ENCODE results near the gene LAMB1.
"Not testable (repeated sequence)": the region's sequence is repeated elsewhere in the genome, so short reads cannot be mapped to it uniquely, and the experiment has no call there.

The LAMB1 gene

DNA sequence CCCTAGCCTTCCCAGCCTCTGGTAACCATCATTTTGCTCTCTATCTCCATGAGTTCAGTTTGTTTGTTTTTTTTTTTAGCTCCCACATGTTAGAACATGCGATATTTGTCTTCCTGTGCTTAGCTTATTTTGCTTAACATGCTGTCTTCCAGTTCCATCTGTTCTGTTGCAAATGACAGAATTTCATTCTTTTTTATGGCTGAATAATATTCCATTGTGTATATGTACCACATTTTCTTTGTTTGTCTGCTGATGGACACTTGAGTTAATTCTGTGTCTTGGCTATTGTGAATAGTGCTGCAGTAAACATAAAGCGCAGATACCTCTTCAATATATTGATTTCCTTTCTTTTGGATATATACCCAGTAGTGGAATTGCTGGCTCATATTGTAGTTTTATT is 91.0 kb downstream of the LAMB1 start:
- TF ChIP-seq POLR2AphosphoS5 (IDR thresholded peaks at IDR 0.05; ENCODE audit: borderline replicate concordance, low read depth, low read length) (no peak), FOXP2 (optimal IDR thresholded peaks at IDR 0.05; ENCODE audit: control extremely low read depth, extremely low read length, insufficient read depth) (no peak), EZH2 (IDR thresholded peaks at IDR 0.05) (no peak)

DNA sequence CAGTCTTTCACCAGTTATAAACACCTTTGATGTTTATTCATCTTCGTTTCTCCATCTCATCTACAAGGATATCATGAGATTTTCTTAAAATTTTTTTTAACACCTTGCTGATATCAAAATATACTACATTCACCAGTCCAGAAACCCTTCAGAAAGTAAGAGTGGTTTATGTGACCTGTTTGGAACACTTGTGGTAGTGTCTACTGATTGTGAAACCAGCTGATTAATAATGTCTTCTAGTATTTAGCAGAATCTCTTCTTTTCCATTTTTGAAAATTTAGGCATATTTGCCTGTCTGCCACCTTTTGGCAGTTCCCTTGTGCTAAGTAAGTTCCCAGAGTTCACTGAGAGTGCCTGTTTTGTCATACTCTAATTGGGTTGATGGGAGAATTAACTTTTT is 93.5 kb downstream of the LAMB1 start:
- no peak overlapping the region for H3K9ac ChIP-seq (ENCODE audit: insufficient read length)
- H3K9me3 ChIP-seq (ENCODE audit: low read depth, low read length): no peaks in the 10 kb centered on the region
- TF ChIP-seq POLR2AphosphoS5 (IDR thresholded peaks at IDR 0.05; ENCODE audit: borderline replicate concordance, low read depth, low read length): no peak
- TF ChIP-seq FOXP2 (optimal IDR thresholded peaks at IDR 0.05; ENCODE audit: control extremely low read depth, extremely low read length, insufficient read depth): no peak
- no peak for TF ChIP-seq EZH2 (IDR thresholded peaks at IDR 0.05)
- no peak for DNase-seq (ENCODE audit: low read depth, low spot score)
- H3K36me3 ChIP-seq (ENCODE audit: insufficient read depth, low read length): peaks cover 97% of the 10 kb centered on the region
- no peak overlapping the region for H3K27ac ChIP-seq
- H3K4me3 ChIP-seq: no peak overlapping the region

More for the DNA sequence above, 91.0 kb downstream of the LAMB1 start:
- Histone ChIP-seq H3K36me3 (ENCODE audit: insufficient read depth, low read length) (peaks cover 93% of the 10 kb centered on the region), H3K9me3 (ENCODE audit: low read depth, low read length) (no peaks in the 10 kb centered on the region), H3K4me3 (no peak overlapping the region), H3K9ac (ENCODE audit: insufficient read length) (no peak overlapping the region), H3K27ac (no peak overlapping the region)
- DNase-seq (ENCODE audit: low read depth, low spot score): no peak

DNA sequence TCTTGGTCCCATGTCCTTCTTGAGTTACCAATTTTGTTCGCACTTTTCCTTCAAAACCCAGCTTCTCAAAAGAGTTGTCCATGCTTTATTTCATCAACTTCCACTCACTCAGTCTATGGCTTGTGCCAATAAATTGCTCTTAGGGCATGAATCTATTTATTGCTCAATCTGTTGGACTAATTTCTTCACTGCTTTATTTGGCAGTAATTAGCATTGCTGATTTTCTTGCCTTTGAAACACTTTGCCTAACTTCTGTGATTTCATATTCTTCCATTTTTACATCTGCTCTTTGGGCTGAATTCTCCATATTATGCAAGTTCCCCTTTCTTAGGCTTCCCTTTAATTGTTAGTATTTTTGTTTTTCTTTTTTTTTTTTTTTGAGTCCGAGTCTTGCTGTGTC is 95.2 kb downstream of the LAMB1 start:
- no peak for DNase-seq (ENCODE audit: low read depth, low spot score)

DNA sequence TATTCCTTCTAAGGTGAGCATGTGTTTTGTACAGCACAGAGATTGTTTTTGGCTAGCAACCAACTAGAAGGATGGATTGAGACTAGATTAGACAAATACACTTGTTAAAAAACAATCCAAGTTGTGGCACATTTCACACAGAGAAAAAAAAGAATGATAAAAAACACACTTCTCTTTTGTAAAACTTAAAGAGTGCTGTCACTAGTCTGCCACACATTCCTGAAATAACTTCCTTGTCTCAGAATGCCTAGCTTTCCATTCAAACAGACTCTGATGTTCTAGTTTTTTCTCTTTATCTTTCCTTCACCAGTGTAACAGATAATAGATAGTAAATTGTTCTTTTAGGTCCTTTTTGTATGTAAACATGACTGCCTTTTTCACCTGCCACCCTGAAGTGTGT is 100.6 kb downstream of the LAMB1 start:
- no peak for DNase-seq (ENCODE audit: low read depth, low spot score)
- no peak overlapping the region for H3K4me3 ChIP-seq
- no peaks in the 10 kb centered on the region for H3K9me3 ChIP-seq (ENCODE audit: low read depth, low read length)
- H3K36me3 ChIP-seq (ENCODE audit: insufficient read depth, low read length): peaks cover 75% of the 10 kb centered on the region
- H3K27ac ChIP-seq: no peak overlapping the region
- no peak overlapping the region for H3K9ac ChIP-seq (ENCODE audit: insufficient read length)
- no peak for TF ChIP-seq FOXP2 (optimal IDR thresholded peaks at IDR 0.05; ENCODE audit: control extremely low read depth, extremely low read length, insufficient read depth)
- TF ChIP-seq EZH2 (IDR thresholded peaks at IDR 0.05): no peak
- no peak for TF ChIP-seq POLR2AphosphoS5 (IDR thresholded peaks at IDR 0.05; ENCODE audit: borderline replicate concordance, low read depth, low read length)

More for the DNA sequence above, 95.2 kb downstream of the LAMB1 start:
- no peak overlapping the region for H3K27ac ChIP-seq
- H3K4me3 ChIP-seq: no peak overlapping the region
- TF ChIP-seq FOXP2 (optimal IDR thresholded peaks at IDR 0.05; ENCODE audit: control extremely low read depth, extremely low read length, insufficient read depth): no peak
- TF ChIP-seq POLR2AphosphoS5 (IDR thresholded peaks at IDR 0.05; ENCODE audit: borderline replicate concordance, low read depth, low read length): no peak
- TF ChIP-seq EZH2 (IDR thresholded peaks at IDR 0.05): no peak
- peaks cover 98% of the 10 kb centered on the region for H3K36me3 ChIP-seq (ENCODE audit: insufficient read depth, low read length)
- no peaks in the 10 kb centered on the region for H3K9me3 ChIP-seq (ENCODE audit: low read depth, low read length)
- no peak overlapping the region for H3K9ac ChIP-seq (ENCODE audit: insufficient read length)

DNA sequence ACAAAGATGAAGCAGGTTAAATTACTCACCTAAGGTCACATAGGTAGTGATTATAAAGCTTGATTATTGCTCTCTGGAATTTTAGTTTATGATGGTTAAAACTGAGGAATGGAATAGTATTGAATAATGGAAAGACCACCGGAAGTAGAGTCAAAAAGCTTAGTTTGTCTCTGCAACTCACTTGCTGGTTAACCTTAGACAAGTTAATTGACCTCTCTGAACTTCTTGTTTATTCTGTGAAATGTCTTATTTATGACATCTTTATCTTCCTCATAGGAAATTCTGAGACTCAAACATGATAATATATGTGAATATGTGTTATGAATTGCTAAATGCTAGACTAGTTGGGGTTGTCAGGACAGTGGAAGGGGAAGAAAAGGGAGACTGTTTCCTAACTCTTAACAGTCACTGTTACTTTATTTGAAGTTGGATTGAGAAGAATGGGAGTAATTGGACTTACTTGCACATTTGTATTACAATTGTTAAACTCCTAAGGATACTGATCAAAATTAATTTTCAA is 102.4 kb downstream of the LAMB1 start:
- DNase-seq (ENCODE audit: low read depth, low spot score): no peak
- TF ChIP-seq POLR2AphosphoS5 (IDR thresholded peaks at IDR 0.05; ENCODE audit: borderline replicate concordance, low read depth, low read length): no peak
- TF ChIP-seq EZH2 (IDR thresholded peaks at IDR 0.05): no peak
- no peak for TF ChIP-seq FOXP2 (optimal IDR thresholded peaks at IDR 0.05; ENCODE audit: control extremely low read depth, extremely low read length, insufficient read depth)
- Histone ChIP-seq H3K4me3 (no peak overlapping the region), H3K9me3 (ENCODE audit: low read depth, low read length) (no peaks in the 10 kb centered on the region), H3K27ac (no peak overlapping the region), H3K36me3 (ENCODE audit: insufficient read depth, low read length) (peaks cover 72% of the 10 kb centered on the region), H3K9ac (ENCODE audit: insufficient read length) (no peak overlapping the region)

DNA sequence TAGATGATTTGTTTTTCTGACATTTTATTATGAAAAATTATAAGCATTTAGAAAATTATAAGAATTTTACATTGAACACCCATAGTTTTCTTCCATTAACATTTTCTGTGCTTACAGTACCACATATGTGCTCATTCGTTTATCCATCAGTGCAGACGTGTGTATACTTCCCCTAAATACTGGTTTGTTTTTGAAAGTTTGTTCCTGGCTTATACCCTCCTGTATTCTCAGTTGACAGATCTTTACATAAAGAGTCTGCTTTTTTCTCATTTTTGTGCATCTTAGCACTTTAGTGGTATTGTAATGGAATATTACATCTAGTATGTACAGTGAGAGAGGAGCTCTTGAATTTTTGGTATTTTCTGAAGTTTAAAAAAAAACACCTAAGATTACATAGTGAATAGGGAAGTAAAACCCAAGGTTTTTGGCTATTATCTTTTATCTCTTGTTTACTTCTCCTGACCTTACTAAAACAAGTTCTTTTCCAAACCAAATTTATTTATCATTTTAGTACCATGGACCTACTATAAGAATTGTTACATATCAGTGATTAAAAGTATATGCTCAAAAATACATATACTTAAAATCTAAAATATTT is 103.9 kb downstream of the LAMB1 start:
- H3K27ac ChIP-seq: no peak overlapping the region
- no peak overlapping the region for H3K4me3 ChIP-seq
- peaks cover 72% of the 10 kb centered on the region for H3K36me3 ChIP-seq (ENCODE audit: insufficient read depth, low read length)
- TF ChIP-seq POLR2AphosphoS5 (IDR thresholded peaks at IDR 0.05; ENCODE audit: borderline replicate concordance, low read depth, low read length) (no peak), EZH2 (IDR thresholded peaks at IDR 0.05) (no peak), FOXP2 (optimal IDR thresholded peaks at IDR 0.05; ENCODE audit: control extremely low read depth, extremely low read length, insufficient read depth) (no peak)
- no peak for DNase-seq (ENCODE audit: low read depth, low spot score)
- H3K9ac ChIP-seq (ENCODE audit: insufficient read length): peak overlapping the region; percentile 3
- no peaks in the 10 kb centered on the region for H3K9me3 ChIP-seq (ENCODE audit: low read depth, low read length)

DNA sequence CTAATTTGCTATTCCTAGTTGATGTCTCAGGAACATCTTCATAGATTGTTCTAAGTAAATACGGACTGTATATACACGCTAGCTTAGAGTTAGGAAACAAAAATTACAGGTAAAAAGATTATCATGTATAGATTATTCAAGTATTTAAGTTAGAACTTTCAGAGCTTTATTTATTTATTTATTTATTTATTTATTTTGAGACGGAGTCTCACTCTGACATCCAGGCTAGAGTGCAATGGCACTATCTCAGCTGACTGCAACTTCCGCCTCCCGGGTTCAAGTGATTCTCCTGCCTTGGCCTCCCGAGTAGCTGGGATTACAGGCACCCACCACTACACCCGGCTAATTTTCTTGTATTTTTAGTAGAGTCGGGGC is 110.6 kb downstream of the LAMB1 start:
- not testable (repeated sequence) for H3K27ac ChIP-seq; DNase-seq (ENCODE audit: low read depth, low spot score); H3K9me3 ChIP-seq (ENCODE audit: low read depth, low read length)
- Histone ChIP-seq H3K9ac (ENCODE audit: insufficient read length) (peak overlapping the region; percentile 81), H3K4me3 (peak overlapping the region; percentile 95), H3K36me3 (ENCODE audit: insufficient read depth, low read length) (peaks cover 38% of the 10 kb centered on the region)

DNA sequence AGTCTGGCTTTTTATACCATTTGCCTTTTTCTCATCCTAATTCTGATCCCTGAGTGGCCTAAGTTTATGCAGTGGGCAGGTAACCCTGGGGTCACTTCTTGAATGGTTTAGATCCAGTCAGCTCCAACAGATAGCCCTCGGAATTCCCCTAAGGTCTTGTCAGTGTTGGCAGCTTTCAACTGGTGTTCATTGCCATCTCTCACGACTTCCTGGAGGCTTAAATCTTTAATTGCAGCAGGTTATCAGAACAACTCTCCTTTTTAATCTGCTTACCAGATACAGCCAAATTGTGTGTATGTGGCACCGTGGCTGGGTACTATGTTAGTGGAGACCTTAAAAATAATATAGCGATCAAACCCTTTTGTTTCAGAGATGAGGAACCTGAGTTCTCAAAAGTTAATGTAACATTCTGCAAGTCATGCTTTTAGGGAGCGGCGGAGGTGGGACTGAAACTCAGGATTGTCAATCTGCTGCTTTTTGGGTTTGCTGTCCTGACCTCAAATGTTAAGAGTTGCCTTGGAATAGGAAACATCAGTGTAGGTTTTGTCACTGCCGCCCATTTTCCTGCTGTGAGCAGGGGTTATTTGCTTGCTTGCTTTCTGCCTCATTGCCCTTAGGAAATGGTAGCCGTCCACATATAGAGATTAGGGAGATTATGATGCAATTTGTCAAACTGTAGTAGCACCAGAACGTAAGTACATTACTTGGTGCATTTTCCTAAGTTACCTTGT is 111.2 kb downstream of the LAMB1 start:
- TF ChIP-seq FOXP2 (optimal IDR thresholded peaks at IDR 0.05; ENCODE audit: control extremely low read depth, extremely low read length, insufficient read depth) (no peak), POLR2AphosphoS5 (IDR thresholded peaks at IDR 0.05; ENCODE audit: borderline replicate concordance, low read depth, low read length) (no peak), EZH2 (IDR thresholded peaks at IDR 0.05) (no peak)
- peak overlapping the region; percentile 95 for H3K4me3 ChIP-seq
- peaks cover 34% of the 10 kb centered on the region for H3K36me3 ChIP-seq (ENCODE audit: insufficient read depth, low read length)
- DNase-seq (ENCODE audit: low read depth, low spot score): no peak
- no peaks in the 10 kb centered on the region for H3K9me3 ChIP-seq (ENCODE audit: low read depth, low read length)
- H3K27ac ChIP-seq: no peak overlapping the region
- H3K9ac ChIP-seq (ENCODE audit: insufficient read length): peak overlapping the region; percentile 81

Measured in SK-N-MC (cell line).